PFSK-1 (cell line): Measurements from ENCODE around the gene CD99.

Source experiments
- FOXP2 ChIP-seq: optimal IDR thresholded peaks from 2 replicates; pipeline ENCODE3; 2011; ENCODE audit warnings: borderline replicate concordance, control low read depth, inconsistent platforms; ENCODE audit not compliant: insufficient read depth; ENCODE audit errors: extremely low read length, extremely low read depth
- POLR2AphosphoS5 ChIP-seq: IDR thresholded peaks from 2 replicates; pipeline ENCODE4 v1.6.1; 2012; ENCODE audit warnings: low read depth, mild to moderate bottlenecking, control low read depth, low read length, moderate library complexity
- SIN3A ChIP-seq: IDR thresholded peaks from 2 replicates; pipeline ENCODE4 v1.6.1; 2012; ENCODE audit warnings: mild to moderate bottlenecking, low read length, moderate library complexity, borderline replicate concordance; ENCODE audit not compliant: insufficient read depth
- TAF1 ChIP-seq: IDR thresholded peaks from 2 replicates; pipeline ENCODE4 v1.6.1; 2012; ENCODE audit warnings: low read length, control low read depth, borderline replicate concordance; ENCODE audit not compliant: insufficient read depth
- TF ChIP-seq, protein P1 (sequence below), 2 experiments: IDR thresholded peaks; 2 replicates each; pipeline versions ENCODE4 v1.6.1 to v1.8.0; 2011 to 2012; ENCODE audit warnings: low read depth in 2 of 2, low read length in 2 of 2, control low read depth in 1 of 2, inconsistent platforms in 1 of 2, mild to moderate bottlenecking in 1 of 2, moderate library complexity in 1 of 2; ENCODE audit not compliant: insufficient read depth in 1 of 2

The CD99 gene

GRCh38 chrX:2741386-2741785 is 50.3 kb downstream of the CD99 start:
- TF ChIP-seq, protein P1, sequence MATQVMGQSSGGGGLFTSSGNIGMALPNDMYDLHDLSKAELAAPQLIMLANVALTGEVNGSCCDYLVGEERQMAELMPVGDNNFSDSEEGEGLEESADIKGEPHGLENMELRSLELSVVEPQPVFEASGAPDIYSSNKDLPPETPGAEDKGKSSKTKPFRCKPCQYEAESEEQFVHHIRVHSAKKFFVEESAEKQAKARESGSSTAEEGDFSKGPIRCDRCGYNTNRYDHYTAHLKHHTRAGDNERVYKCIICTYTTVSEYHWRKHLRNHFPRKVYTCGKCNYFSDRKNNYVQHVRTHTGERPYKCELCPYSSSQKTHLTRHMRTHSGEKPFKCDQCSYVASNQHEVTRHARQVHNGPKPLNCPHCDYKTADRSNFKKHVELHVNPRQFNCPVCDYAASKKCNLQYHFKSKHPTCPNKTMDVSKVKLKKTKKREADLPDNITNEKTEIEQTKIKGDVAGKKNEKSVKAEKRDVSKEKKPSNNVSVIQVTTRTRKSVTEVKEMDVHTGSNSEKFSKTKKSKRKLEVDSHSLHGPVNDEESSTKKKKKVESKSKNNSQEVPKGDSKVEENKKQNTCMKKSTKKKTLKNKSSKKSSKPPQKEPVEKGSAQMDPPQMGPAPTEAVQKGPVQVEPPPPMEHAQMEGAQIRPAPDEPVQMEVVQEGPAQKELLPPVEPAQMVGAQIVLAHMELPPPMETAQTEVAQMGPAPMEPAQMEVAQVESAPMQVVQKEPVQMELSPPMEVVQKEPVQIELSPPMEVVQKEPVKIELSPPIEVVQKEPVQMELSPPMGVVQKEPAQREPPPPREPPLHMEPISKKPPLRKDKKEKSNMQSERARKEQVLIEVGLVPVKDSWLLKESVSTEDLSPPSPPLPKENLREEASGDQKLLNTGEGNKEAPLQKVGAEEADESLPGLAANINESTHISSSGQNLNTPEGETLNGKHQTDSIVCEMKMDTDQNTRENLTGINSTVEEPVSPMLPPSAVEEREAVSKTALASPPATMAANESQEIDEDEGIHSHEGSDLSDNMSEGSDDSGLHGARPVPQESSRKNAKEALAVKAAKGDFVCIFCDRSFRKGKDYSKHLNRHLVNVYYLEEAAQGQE (IDR thresholded peaks at IDR 0.05; ENCODE audit: insufficient read depth in 1 of 2, low read depth in 2 of 2, low read length in 2 of 2), result no peak
- no peak for TF ChIP-seq FOXP2
- no peak for TF ChIP-seq POLR2AphosphoS5
- no peak for TF ChIP-seq SIN3A
- TF ChIP-seq TAF1, result no peak

GRCh38 chrX:2748171-2748814 is 57.2 kb downstream of the CD99 start:
- TF ChIP-seq SIN3A, result no peak
- no peak for TF ChIP-seq POLR2AphosphoS5
- TF ChIP-seq FOXP2, result no peak
- TF ChIP-seq, protein P1 (IDR thresholded peaks at IDR 0.05; ENCODE audit: insufficient read depth in 1 of 2, low read depth in 2 of 2, low read length in 2 of 2), result no peak
- TF ChIP-seq TAF1, result no peak

- no peak for TF ChIP-seq FOXP2
- no peak for TF ChIP-seq POLR2AphosphoS5
- TF ChIP-seq, protein P1 (IDR thresholded peaks at IDR 0.05; ENCODE audit: insufficient read depth in 1 of 2, low read depth in 2 of 2, low read length in 2 of 2), result no peak
- TF ChIP-seq TAF1, result no peak
- no peak for TF ChIP-seq SIN3A
Measured at GRCh38 chrX:2748815-2749188, 57.7 kb downstream of the CD99 start.

GRCh38 chrX:2751291-2751690 is 60.2 kb downstream of the CD99 start:
- TF ChIP-seq POLR2AphosphoS5 (no peak), SIN3A (no peak), TAF1 (no peak), FOXP2 (no peak)
- TF ChIP-seq, protein P1 (IDR thresholded peaks at IDR 0.05; ENCODE audit: insufficient read depth in 1 of 2, low read depth in 2 of 2, low read length in 2 of 2), result no peak
